Peyer's patch (tissue), 4 donors: ENCODE results near the gene SLC2A9.

Source experiments
- POLR2A ChIP-seq, 2 donors: fragments of 450-650 bp; IDR thresholded peaks; one replicate each; pipeline ENCODE4 v1.5.1; 2017; ENCODE audit warnings: antibody characterized with exemption in 2 of 2, mild to moderate bottlenecking in 2 of 2, moderate library complexity in 2 of 2
- TF ChIP-seq, protein P1 (sequence below), 6 experiments: fragments of 450-650 bp in 4 of 6; fragments of 200-600 bp in 2 of 6; sonication (generic) in 1 of 6; IDR thresholded peaks; one replicate each; pipeline ENCODE4 v1.5.1; 2017 to 2019; ENCODE audit warnings: antibody characterized with exemption in 6 of 6, mild to moderate bottlenecking in 3 of 6, moderate library complexity in 1 of 6

DNA sequence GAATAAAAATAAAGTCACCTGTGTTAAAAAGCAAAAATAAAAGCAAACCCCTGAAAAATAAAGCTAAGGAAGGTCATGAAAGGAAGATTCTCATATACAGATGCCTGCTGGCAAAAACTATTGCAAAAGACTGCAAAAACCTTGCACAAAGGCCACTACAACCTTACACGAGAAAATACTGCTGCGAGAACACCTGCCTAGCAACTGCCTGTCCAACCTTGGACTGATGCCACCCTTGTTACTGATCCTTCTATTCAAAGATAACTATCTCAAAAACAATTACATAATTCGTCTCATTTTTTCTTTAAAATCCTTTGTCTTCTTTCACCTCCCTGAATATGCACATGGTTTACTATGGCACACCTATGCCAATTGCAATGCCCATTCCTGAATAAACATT, 49.6 kb downstream of the SLC2A9 start:
- no peak for TF ChIP-seq POLR2A (IDR thresholded peaks at IDR 0.05)
- TF ChIP-seq, protein P1, sequence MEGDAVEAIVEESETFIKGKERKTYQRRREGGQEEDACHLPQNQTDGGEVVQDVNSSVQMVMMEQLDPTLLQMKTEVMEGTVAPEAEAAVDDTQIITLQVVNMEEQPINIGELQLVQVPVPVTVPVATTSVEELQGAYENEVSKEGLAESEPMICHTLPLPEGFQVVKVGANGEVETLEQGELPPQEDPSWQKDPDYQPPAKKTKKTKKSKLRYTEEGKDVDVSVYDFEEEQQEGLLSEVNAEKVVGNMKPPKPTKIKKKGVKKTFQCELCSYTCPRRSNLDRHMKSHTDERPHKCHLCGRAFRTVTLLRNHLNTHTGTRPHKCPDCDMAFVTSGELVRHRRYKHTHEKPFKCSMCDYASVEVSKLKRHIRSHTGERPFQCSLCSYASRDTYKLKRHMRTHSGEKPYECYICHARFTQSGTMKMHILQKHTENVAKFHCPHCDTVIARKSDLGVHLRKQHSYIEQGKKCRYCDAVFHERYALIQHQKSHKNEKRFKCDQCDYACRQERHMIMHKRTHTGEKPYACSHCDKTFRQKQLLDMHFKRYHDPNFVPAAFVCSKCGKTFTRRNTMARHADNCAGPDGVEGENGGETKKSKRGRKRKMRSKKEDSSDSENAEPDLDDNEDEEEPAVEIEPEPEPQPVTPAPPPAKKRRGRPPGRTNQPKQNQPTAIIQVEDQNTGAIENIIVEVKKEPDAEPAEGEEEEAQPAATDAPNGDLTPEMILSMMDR (IDR thresholded peaks at IDR 0.05): no peak
